Measurements from ENCODE around the gene SCARF2. TPM values are rescaled to one million over a fixed set of nuclear protein-coding genes. Genes with fewer than 3 reads are reported as not detected.
A peak's percentile ranks its signal among the peaks of the same experiment; 100 is the strongest.

Gene SCARF2, protein sequence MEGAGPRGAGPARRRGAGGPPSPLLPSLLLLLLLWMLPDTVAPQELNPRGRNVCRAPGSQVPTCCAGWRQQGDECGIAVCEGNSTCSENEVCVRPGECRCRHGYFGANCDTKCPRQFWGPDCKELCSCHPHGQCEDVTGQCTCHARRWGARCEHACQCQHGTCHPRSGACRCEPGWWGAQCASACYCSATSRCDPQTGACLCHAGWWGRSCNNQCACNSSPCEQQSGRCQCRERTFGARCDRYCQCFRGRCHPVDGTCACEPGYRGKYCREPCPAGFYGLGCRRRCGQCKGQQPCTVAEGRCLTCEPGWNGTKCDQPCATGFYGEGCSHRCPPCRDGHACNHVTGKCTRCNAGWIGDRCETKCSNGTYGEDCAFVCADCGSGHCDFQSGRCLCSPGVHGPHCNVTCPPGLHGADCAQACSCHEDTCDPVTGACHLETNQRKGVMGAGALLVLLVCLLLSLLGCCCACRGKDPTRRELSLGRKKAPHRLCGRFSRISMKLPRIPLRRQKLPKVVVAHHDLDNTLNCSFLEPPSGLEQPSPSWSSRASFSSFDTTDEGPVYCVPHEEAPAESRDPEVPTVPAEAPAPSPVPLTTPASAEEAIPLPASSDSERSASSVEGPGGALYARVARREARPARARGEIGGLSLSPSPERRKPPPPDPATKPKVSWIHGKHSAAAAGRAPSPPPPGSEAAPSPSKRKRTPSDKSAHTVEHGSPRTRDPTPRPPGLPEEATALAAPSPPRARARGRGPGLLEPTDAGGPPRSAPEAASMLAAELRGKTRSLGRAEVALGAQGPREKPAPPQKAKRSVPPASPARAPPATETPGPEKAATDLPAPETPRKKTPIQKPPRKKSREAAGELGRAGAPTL
- total RNA-seq (2021) = 17.4 to 26.3 TPM (median 17.5 TPM) in 3 replicates
- percentile 52 among the genes with signal in this experiment for Bru-seq, nascent RNA
- long read RNA-seq, experiment 1, transcript SCARF2-203 (11 exons, 3,248 nt) = minor isoform, 17 of 108 reads
- long read RNA-seq, experiment 1, transcript SCARF2-202 (11 exons, 3,232 nt) = major isoform, 34 of 108 reads
- long read RNA-seq, experiment 1, partial matches to known transcripts = 16 of 108 reads
- long read RNA-seq, experiment 1, other reads (novel, unspliced or antisense) = 41 of 108 reads
- long read RNA-seq, experiment 2, transcript SCARF2-202 (11 exons, 3,232 nt) = major isoform, 5 of 29 reads
- long read RNA-seq, experiment 2, partial matches to known transcripts = 2 of 29 reads
- long read RNA-seq, experiment 2, other reads (novel, unspliced or antisense) = 18 of 29 reads
- long read RNA-seq, experiment 3 = 0 reads

- POLR2A ChIA-PET = interaction anchor here (0.6 kb wide), 1 partner anchor 55 kb away, joined by 6 read pairs; no protein-coding TSS in a partner anchor
- no peaks in the 10 kb centered on the region for H3K9me3 Mint-ChIP-seq
- CTCF ChIA-PET = interaction anchor here (0.6 to 2.6 kb wide), 11 partner anchors 8 to 199 kb away, joined by 3 to 21 read pairs (median 3); partner anchors contain the start of gene DGCR6L
- H3K27me3 Mint-ChIP-seq (ENCODE audit: low read depth) = peaks cover 54% of the 10 kb centered on the region
- H3K27ac Mint-ChIP-seq = no peak within 1 kb of the TSS
- ATAC-seq (peak; percentile 74), DNase-seq (ENCODE audit: low spot score) (peak; percentile 74)
- H3K4me1 Mint-ChIP-seq = peaks cover 23% of the 10 kb centered on the region
- no peaks in the 10 kb centered on the region for H3K36me3 Mint-ChIP-seq
- H3K4me3 Mint-ChIP-seq = peak within 1 kb of the TSS; percentile 92
- TF ChIP-seq ZNF671 (CRISPR knock-in tag; IDR thresholded peaks at IDR 0.05) (no peak), CREB1 (CRISPR knock-in tag; IDR thresholded peaks at IDR 0.05) (no peak), TEAD1 (CRISPR knock-in tag; IDR thresholded peaks at IDR 0.05) (no peak), TP53 (CRISPR knock-in tag; IDR thresholded peaks at IDR 0.05) (no peak), TCF7 (CRISPR knock-in tag; IDR thresholded peaks at IDR 0.05; ENCODE audit: low read depth) (0 out of 2 replicates have a peak, but pooled peaks have one; percentile 17), CREM (CRISPR knock-in tag; IDR thresholded peaks at IDR 0.05) (no peak), SMAD3 (CRISPR knock-in tag; IDR thresholded peaks at IDR 0.05; ENCODE audit: borderline replicate concordance) (no peak), FOXP1 (CRISPR knock-in tag; IDR thresholded peaks at IDR 0.05; ENCODE audit: borderline replicate concordance) (peak; percentile 40; the same call in 1 of the 2 replicates), RORB (CRISPR knock-in tag; IDR thresholded peaks at IDR 0.05) (no peak), HMGXB4 (CRISPR knock-in tag; IDR thresholded peaks at IDR 0.05) (peak; percentile 48; the same call in 1 of the 2 replicates), USF1 (CRISPR knock-in tag; IDR thresholded peaks at IDR 0.05) (no peak), NR2C2 (CRISPR knock-in tag; IDR thresholded peaks at IDR 0.05) (no peak), GABPB1 (CRISPR knock-in tag; IDR thresholded peaks at IDR 0.05) (no peak), SP1 (CRISPR knock-in tag; conservative IDR thresholded peaks at IDR 0.05) (peak; percentile 68), ZNF263 (CRISPR knock-in tag; IDR thresholded peaks at IDR 0.05; ENCODE audit: low read depth) (no peak), FOXK1 (CRISPR knock-in tag; IDR thresholded peaks at IDR 0.05) (peak; percentile 25; the same call in 1 of the 2 replicates)
- TF ChIP-seq, protein P1, sequence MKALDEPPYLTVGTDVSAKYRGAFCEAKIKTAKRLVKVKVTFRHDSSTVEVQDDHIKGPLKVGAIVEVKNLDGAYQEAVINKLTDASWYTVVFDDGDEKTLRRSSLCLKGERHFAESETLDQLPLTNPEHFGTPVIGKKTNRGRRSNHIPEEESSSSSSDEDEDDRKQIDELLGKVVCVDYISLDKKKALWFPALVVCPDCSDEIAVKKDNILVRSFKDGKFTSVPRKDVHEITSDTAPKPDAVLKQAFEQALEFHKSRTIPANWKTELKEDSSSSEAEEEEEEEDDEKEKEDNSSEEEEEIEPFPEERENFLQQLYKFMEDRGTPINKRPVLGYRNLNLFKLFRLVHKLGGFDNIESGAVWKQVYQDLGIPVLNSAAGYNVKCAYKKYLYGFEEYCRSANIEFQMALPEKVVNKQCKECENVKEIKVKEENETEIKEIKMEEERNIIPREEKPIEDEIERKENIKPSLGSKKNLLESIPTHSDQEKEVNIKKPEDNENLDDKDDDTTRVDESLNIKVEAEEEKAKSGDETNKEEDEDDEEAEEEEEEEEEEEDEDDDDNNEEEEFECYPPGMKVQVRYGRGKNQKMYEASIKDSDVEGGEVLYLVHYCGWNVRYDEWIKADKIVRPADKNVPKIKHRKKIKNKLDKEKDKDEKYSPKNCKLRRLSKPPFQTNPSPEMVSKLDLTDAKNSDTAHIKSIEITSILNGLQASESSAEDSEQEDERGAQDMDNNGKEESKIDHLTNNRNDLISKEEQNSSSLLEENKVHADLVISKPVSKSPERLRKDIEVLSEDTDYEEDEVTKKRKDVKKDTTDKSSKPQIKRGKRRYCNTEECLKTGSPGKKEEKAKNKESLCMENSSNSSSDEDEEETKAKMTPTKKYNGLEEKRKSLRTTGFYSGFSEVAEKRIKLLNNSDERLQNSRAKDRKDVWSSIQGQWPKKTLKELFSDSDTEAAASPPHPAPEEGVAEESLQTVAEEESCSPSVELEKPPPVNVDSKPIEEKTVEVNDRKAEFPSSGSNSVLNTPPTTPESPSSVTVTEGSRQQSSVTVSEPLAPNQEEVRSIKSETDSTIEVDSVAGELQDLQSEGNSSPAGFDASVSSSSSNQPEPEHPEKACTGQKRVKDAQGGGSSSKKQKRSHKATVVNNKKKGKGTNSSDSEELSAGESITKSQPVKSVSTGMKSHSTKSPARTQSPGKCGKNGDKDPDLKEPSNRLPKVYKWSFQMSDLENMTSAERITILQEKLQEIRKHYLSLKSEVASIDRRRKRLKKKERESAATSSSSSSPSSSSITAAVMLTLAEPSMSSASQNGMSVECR (CRISPR knock-in tag; IDR thresholded peaks at IDR 0.05; ENCODE audit: borderline replicate concordance) = 0 out of 2 replicates have a peak, but pooled peaks have one; percentile 19
- TF ChIP-seq, protein P2, sequence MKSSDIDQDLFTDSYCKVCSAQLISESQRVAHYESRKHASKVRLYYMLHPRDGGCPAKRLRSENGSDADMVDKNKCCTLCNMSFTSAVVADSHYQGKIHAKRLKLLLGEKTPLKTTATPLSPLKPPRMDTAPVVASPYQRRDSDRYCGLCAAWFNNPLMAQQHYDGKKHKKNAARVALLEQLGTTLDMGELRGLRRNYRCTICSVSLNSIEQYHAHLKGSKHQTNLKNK (CRISPR knock-in tag; IDR thresholded peaks at IDR 0.05) = no peak
- TF ChIP-seq, protein P3, sequence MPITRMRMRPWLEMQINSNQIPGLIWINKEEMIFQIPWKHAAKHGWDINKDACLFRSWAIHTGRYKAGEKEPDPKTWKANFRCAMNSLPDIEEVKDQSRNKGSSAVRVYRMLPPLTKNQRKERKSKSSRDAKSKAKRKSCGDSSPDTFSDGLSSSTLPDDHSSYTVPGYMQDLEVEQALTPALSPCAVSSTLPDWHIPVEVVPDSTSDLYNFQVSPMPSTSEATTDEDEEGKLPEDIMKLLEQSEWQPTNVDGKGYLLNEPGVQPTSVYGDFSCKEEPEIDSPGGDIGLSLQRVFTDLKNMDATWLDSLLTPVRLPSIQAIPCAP (CRISPR knock-in tag; IDR thresholded peaks at IDR 0.05) = no peak
- TF ChIP-seq, protein P4, sequence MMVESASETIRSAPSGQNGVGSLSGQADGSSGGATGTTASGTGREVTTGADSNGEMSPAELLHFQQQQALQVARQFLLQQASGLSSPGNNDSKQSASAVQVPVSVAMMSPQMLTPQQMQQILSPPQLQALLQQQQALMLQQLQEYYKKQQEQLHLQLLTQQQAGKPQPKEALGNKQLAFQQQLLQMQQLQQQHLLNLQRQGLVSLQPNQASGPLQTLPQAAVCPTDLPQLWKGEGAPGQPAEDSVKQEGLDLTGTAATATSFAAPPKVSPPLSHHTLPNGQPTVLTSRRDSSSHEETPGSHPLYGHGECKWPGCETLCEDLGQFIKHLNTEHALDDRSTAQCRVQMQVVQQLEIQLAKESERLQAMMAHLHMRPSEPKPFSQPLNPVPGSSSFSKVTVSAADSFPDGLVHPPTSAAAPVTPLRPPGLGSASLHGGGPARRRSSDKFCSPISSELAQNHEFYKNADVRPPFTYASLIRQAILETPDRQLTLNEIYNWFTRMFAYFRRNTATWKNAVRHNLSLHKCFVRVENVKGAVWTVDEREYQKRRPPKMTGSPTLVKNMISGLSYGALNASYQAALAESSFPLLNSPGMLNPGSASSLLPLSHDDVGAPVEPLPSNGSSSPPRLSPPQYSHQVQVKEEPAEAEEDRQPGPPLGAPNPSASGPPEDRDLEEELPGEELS (CRISPR knock-in tag; IDR thresholded peaks at IDR 0.05) = 0 out of 2 replicates have a peak, but pooled peaks have one; percentile 15
Measured at GRCh38 chr22:20437613-20438426, at the start of gene SCARF2. Gene SCARF2, minus strand, starts transcription at chr22:20437825. Its CDS starts 71 bp downstream, at chr22:20437754.

Measured in WTC11 (cell line).